A549 (cell line): Measurements from ENCODE around the gene CHRNA4. TPM values are rescaled to one million over a fixed set of nuclear protein-coding genes. Genes with fewer than 3 reads are reported as not detected.

Source experiments
- ATAC-seq, 2 experiments: fragments of 200-7000 bp in 1 of 2; fragments of >200 bp in 1 of 2; cut with Nextera tagmentation in 1 of 2; cut with Tn5 transposase in 1 of 2; 3 replicates each; pipeline versions ENCODE4 v1.8.0 to v1.9.1; 2018 to 2020; ENCODE audit warnings: mild to moderate bottlenecking in 1 of 2, moderate library complexity in 1 of 2
- CTCF ChIA-PET: fragments of 300-600 bp; sonication (Branson Sonifier 250); formaldehyde crosslinking; extraction: SDS; loops from one replicate; lab custom pipeline; 2021; ENCODE audit warnings: antibody characterized with exemption, inconsistent platforms; lab: Yijun Ruan, JAX
- POLR2A ChIA-PET: fragments of 350-600 bp; formaldehyde crosslinking; extraction: SDS; loops from one replicate; lab custom pipeline; 2021; ENCODE audit warnings: antibody characterized with exemption, inconsistent platforms; lab: Yijun Ruan, JAX
- DNase-seq, 2 experiments: peaks; one replicate each; pipeline versions ENCODE4 v3.0.0 to v3.0.0-alpha.2; 2011 to 2016; ENCODE audit warnings: low read depth in 1 of 2, low spot score in 1 of 2
- FAIRE-seq: peaks from 2 replicates; lab custom pipeline; 2011; peaks lifted over from hg19 to GRCh38; lab: Jason Lieb, UNC
- H3K27ac ChIP-seq, 2 experiments: fragments of >200 bp; sonication (Bioruptor Twin); formaldehyde crosslinking; 3 replicates each; pipeline ENCODE4 v1.5.1; 2016 to 2017
- H3K4me1 ChIP-seq: fragments of >200 bp; sonication (Bioruptor Twin); formaldehyde crosslinking; 3 replicates; pipeline ENCODE4 v1.6.1; 2016
- H3K4me2 ChIP-seq: fragments of >200 bp; sonication (Bioruptor Twin); formaldehyde crosslinking; 3 replicates; pipeline ENCODE4 v1.6.1; 2016
- H3K4me3 ChIP-seq: fragments of >200 bp; sonication (Bioruptor Twin); formaldehyde crosslinking; 3 replicates; pipeline ENCODE4 v1.5.1; 2016
- H3K9me3 ChIP-seq: fragments of >200 bp; sonication (Bioruptor Twin); formaldehyde crosslinking; 3 replicates; pipeline ENCODE4 v1.6.1; 2016
- BHLHE40 ChIP-seq: IDR thresholded peaks from 2 replicates; pipeline ENCODE4 v1.6.1; 2012; ENCODE audit warnings: low read depth, low read length, inconsistent platforms
- CHD2 ChIP-seq: fragments of 150-350 bp; IDR thresholded peaks from 2 replicates; pipeline ENCODE4 v1.6.1; 2014; ENCODE audit warnings: low read length; ENCODE audit not compliant: partially characterized antibody
- CTCF ChIP-seq: fragments of >200 bp; sonication (Bioruptor Twin); formaldehyde crosslinking; IDR thresholded peaks from 3 replicates; pipeline ENCODE4 v1.5.1; 2016
- EP300 ChIP-seq, 2 experiments: fragments of >200 bp; sonication (Bioruptor Twin); formaldehyde crosslinking; IDR thresholded peaks; 2 replicates in 1 of 2; 3 replicates in 1 of 2; pipeline ENCODE4 v1.6.1; 2016 to 2017
- ESRRA ChIP-seq: fragments of 150-350 bp; IDR thresholded peaks from 2 replicates; pipeline ENCODE4 v1.6.1; 2014; ENCODE audit warnings: mild to moderate bottlenecking, low read length, borderline replicate concordance
- GATA3 ChIP-seq: IDR thresholded peaks from 2 replicates; pipeline ENCODE4 v1.6.1; 2012; ENCODE audit warnings: borderline replicate concordance
- HDAC2 ChIP-seq: fragments of 200-600 bp; sonication (generic); IDR thresholded peaks from 2 replicates; pipeline ENCODE4 v1.6.1; 2016
- HES2 ChIP-seq: fragments of >200 bp; sonication (Bioruptor Twin); formaldehyde crosslinking; IDR thresholded peaks from 2 replicates; pipeline ENCODE4 v1.6.1; 2016
- HMGXB4 ChIP-seq: fragments of 250-450 bp; sonication (Bioruptor Pico); IDR thresholded peaks from 2 replicates; pipeline ENCODE4 v1.5.0; 2021; ENCODE audit warnings: mild to moderate bottlenecking, moderate library complexity, borderline replicate concordance
- KDM5A ChIP-seq: fragments of 200-600 bp; sonication (generic); IDR thresholded peaks from 2 replicates; pipeline ENCODE4 v1.6.1; 2016; ENCODE audit warnings: antibody characterized with exemption, mild to moderate bottlenecking
- MAFK ChIP-seq: fragments of 450-650 bp; IDR thresholded peaks from 2 replicates; pipeline ENCODE4 v1.6.1; 2014; ENCODE audit not compliant: partially characterized antibody
- NPAS2 ChIP-seq: fragments of 250-450 bp; sonication (Bioruptor Pico); IDR thresholded peaks from 2 replicates; pipeline ENCODE4 v1.8.0; 2022; ENCODE audit warnings: mild to moderate bottlenecking, moderate library complexity, borderline replicate concordance
- NR3C1 ChIP-seq: fragments of >200 bp; sonication (Bioruptor Twin); formaldehyde crosslinking; IDR thresholded peaks from 3 replicates; pipeline ENCODE4 v1.6.1; 2017
- PBX3 ChIP-seq: IDR thresholded peaks from 2 replicates; pipeline ENCODE4 v1.6.1; 2012
- PHF8 ChIP-seq: fragments of 200-600 bp; sonication (generic); IDR thresholded peaks from 2 replicates; pipeline ENCODE4 v1.6.1; 2016; ENCODE audit warnings: low read depth, mild to moderate bottlenecking, antibody characterized with exemption, moderate library complexity, borderline replicate concordance
- POLR2A ChIP-seq: IDR thresholded peaks from 2 replicates; pipeline ENCODE4 v1.6.1; 2012; ENCODE audit warnings: mild to moderate bottlenecking, low read length
- POLR2AphosphoS2 ChIP-seq: conservative IDR thresholded peaks from 2 replicates; pipeline ENCODE4 v1.6.1; 2012; ENCODE audit warnings: low read length, improper control_type of control experiment, inconsistent platforms
- RARB ChIP-seq: fragments of 250-450 bp; sonication (Bioruptor Pico); IDR thresholded peaks from 2 replicates; pipeline ENCODE4 v1.8.0; 2021; ENCODE audit warnings: mild to moderate bottlenecking, moderate library complexity
- REST ChIP-seq: fragments of 200-600 bp; sonication (generic); IDR thresholded peaks from 2 replicates; pipeline ENCODE4 v1.6.1; 2016; ENCODE audit warnings: antibody characterized with exemption, mild to moderate bottlenecking, moderate library complexity
- RFX5 ChIP-seq: fragments of 450-650 bp; IDR thresholded peaks from 2 replicates; pipeline ENCODE4 v1.7.1; 2014; ENCODE audit warnings: antibody characterized with exemption, mild to moderate bottlenecking, moderate library complexity
- SREBF2 ChIP-seq: fragments of 450-650 bp; IDR thresholded peaks from 2 replicates; pipeline ENCODE4 v1.6.1; 2014; ENCODE audit warnings: mild to moderate bottlenecking, moderate library complexity
- TFCP2L1 ChIP-seq: fragments of 250-450 bp; sonication (Bioruptor Pico); IDR thresholded peaks from 2 replicates; pipeline ENCODE4 v1.5.0; 2021; ENCODE audit warnings: mild to moderate bottlenecking
- USF2 ChIP-seq: fragments of 450-650 bp; IDR thresholded peaks from 2 replicates; pipeline ENCODE4 v1.6.1; 2014; ENCODE audit warnings: antibody characterized with exemption
- ZC3H11A ChIP-seq: fragments of 450-650 bp; IDR thresholded peaks from 2 replicates; pipeline ENCODE4 v1.6.1; 2014; ENCODE audit warnings: antibody characterized with exemption, mild to moderate bottlenecking
- ZSCAN20 ChIP-seq: fragments of 250-450 bp; sonication (Bioruptor Pico); IDR thresholded peaks from 2 replicates; pipeline ENCODE4 v1.8.0; 2022; ENCODE audit warnings: mild to moderate bottlenecking, moderate library complexity
- WGBS: methylation state at CpG from one replicate; pipeline ENCODE4 v1.1.6; 2017; ENCODE audit errors: missing lambda C conversion rate; 5-methylcytosine and 5-hydroxymethylcytosine counted together
- polyA plus RNA-seq, 4 experiments: library from polyadenylated mRNA; depleted of rRNA in 3 of 4; stranded (reverse); fragments of >200 nt; fragmentation: RNase III in 1 of 4; extraction: RNeasy Plus Mini Kit Qiagen cat#74134 plus additional on column Dnase treatment in 1 of 4; gene quantifications; 2 replicates in 3 of 4; 3 replicates in 1 of 4; pipeline ENCODE4 v1.2.3, GENCODE V29; 2011 to 2017

The CHRNA4 gene
- polyA plus RNA-seq, 2 of the 4 experiments (the other 2 are of a cell fraction), result 0.03 to 0.23 TPM

GRCh38 chr20:63312273-63312672 is 48.9 kb downstream of the CHRNA4 start:
- FAIRE-seq (no peak), DNase-seq (no peak), ATAC-seq (no peak)
- WGBS, result 72% methylated on average over 6 of the region's 9 CpGs
- Histone ChIP-seq H3K4me2 (no peak overlapping the region), H3K4me3 (no peak overlapping the region), H3K9me3 (no peaks in the 10 kb centered on the region), H3K4me1 (peaks cover 12% of the 10 kb centered on the region; the same call in 2 of the 3 replicates), H3K27ac (no peak overlapping the region)
- POLR2A ChIA-PET, result no interaction called here
- CTCF ChIA-PET, result interaction anchor here (4.9 kb wide), 1 partner anchor 21 kb away, joined by 31 read pairs; the partner anchor contains the start of gene COL20A1
- TF ChIP-seq EP300 (IDR thresholded peaks at IDR 0.05) (no peak), ZSCAN20 (no peak), HDAC2 (no peak), RFX5 (no peak), PBX3 (no peak), NPAS2 (CRISPR knock-in tag) (no peak), SREBF2 (no peak), NR3C1 (no peak), POLR2AphosphoS2 (no peak), RARB (CRISPR knock-in tag) (no peak), ESRRA (no peak), CTCF (no peak), GATA3 (no peak), MAFK (no peak)

GRCh38 chr20:63311833-63312243 is 49.3 kb downstream of the CHRNA4 start:
- H3K9me3 ChIP-seq, result no peaks in the 10 kb centered on the region
- ChIA-PET CTCF (interaction anchor here (2.0 to 5.3 kb wide), 3 partner anchors 20 to 68 kb away, joined by 4 to 139 read pairs (median 31); partner anchors contain the start of gene COL20A1), POLR2A (no interaction called here)
- no peak overlapping the region for H3K27ac ChIP-seq
- DNase-seq (no peak), FAIRE-seq (no peak), ATAC-seq (no peak)
- no peak overlapping the region for H3K4me2 ChIP-seq
- 77% methylated on average over 13 of the region's 18 CpGs for WGBS
- no peak overlapping the region for H3K4me3 ChIP-seq
- H3K4me1 ChIP-seq, result peaks cover 12% of the 10 kb centered on the region; the same call in 2 of the 3 replicates
- TF ChIP-seq HES2 (no peak), PBX3 (no peak), USF2 (no peak), POLR2A (no peak), REST (no peak), PHF8 (no peak), RFX5 (no peak), NR3C1 (no peak), BHLHE40 (no peak), HMGXB4 (CRISPR knock-in tag) (no peak), ZC3H11A (no peak), CHD2 (no peak), KDM5A (no peak), CTCF (no peak), TFCP2L1 (CRISPR knock-in tag) (no peak), ESRRA (no peak)
